Measurements from ENCODE around the gene UNC79.

Gene UNC79

GRCh38 chr14:93685121-93685895 is 254.6 kb downstream of the UNC79 start:
- no peak overlapping the region for H2AK5ac ChIP-seq (ENCODE audit: low read depth, low read length)
- no peak overlapping the region for H4K8ac ChIP-seq (ENCODE audit: low read depth, low read length)
- H3K4ac ChIP-seq (ENCODE audit: low read length): no peak overlapping the region
- no peak for DNase-seq (ENCODE audit: low spot score)
- peaks cover 0 to 27% of the 10 kb centered on the region in 2 donors for H3K4me1 ChIP-seq (ENCODE audit: control insufficient read depth in 2 of 2, insufficient read depth in 1 of 2, low read depth in 1 of 2, low read length in 2 of 2)
- H2BK120ac ChIP-seq (ENCODE audit: low read depth, low read length): no peak overlapping the region
- no peaks in the 10 kb centered on the region for H3K79me1 ChIP-seq (ENCODE audit: low read depth, low read length)
- H3K9me3 ChIP-seq (replicated peaks in 1 of 2; ENCODE audit: control insufficient read depth in 2 of 2, insufficient read depth in 1 of 2, low read depth in 1 of 2, low read length in 2 of 2): no peaks in the 10 kb centered on the region
- H3K14ac ChIP-seq (ENCODE audit: low read length): no peak overlapping the region
- no peak overlapping the region for H3K18ac ChIP-seq (ENCODE audit: low read length)
- H3K9ac ChIP-seq (ENCODE audit: low read depth, low read length, poor library complexity): no peak overlapping the region
- no CpG with 5 or more reads among the region's 13 CpGs for WGBS, 2 donors (ENCODE audit: extremely low coverage in 2 of 2, insufficient read length in 2 of 2, insufficient replicate concordance in 1 of 2)
- no peak overlapping the region for H2AFZ ChIP-seq (ENCODE audit: low read length)
- no peak overlapping the region for H4K91ac ChIP-seq (ENCODE audit: low read depth, low read length, poor library complexity)
- H3K4me3 ChIP-seq (ENCODE audit: low read length in 2 of 2): no peak overlapping the region
- no peak overlapping the region for H3K4me2 ChIP-seq (ENCODE audit: insufficient read depth, low read length, poor library complexity, severe bottlenecking)
- H2BK15ac ChIP-seq (ENCODE audit: low read length): no peak overlapping the region
- H2BK5ac ChIP-seq (ENCODE audit: low read length): no peak overlapping the region
- no peak overlapping the region for H2BK12ac ChIP-seq (ENCODE audit: low read length)
- H3K23ac ChIP-seq (ENCODE audit: low read depth, low read length, poor library complexity): no peak overlapping the region
- H3K36me3 ChIP-seq (replicated peaks in 1 of 2; ENCODE audit: control insufficient read depth in 2 of 2, insufficient read depth in 2 of 2, low read length in 2 of 2): no peaks in the 10 kb centered on the region
- no peak overlapping the region for H3K27ac ChIP-seq (replicated peaks; ENCODE audit: low read length)
- peaks cover 0 to 6% (median 0%) of the 10 kb centered on the region in 3 experiments for H3K27me3 ChIP-seq (ENCODE audit: control insufficient read depth in 3 of 3, insufficient read depth in 3 of 3, low read depth in 1 of 3, low read length in 3 of 3)

GRCh38 chr14:93686268-93686667 is 255.5 kb downstream of the UNC79 start:
- Histone ChIP-seq H3K14ac (ENCODE audit: low read length) (no peak overlapping the region), H3K79me1 (ENCODE audit: low read depth, low read length) (peaks cover 2% of the 10 kb centered on the region), H3K9ac (ENCODE audit: low read depth, low read length, poor library complexity) (no peak overlapping the region), H2AK5ac (ENCODE audit: low read depth, low read length) (no peak overlapping the region), H3K18ac (ENCODE audit: low read length) (no peak overlapping the region), H3K4ac (ENCODE audit: low read length) (no peak overlapping the region), H2BK15ac (ENCODE audit: low read length) (no peak overlapping the region), H3K27ac (replicated peaks; ENCODE audit: low read length) (no peak overlapping the region), H3K9me3 (replicated peaks in 1 of 2; ENCODE audit: control insufficient read depth in 2 of 2, insufficient read depth in 1 of 2, low read depth in 1 of 2, low read length in 2 of 2) (no peaks in the 10 kb centered on the region), H3K36me3 (replicated peaks in 1 of 2; ENCODE audit: control insufficient read depth in 2 of 2, insufficient read depth in 2 of 2, low read length in 2 of 2) (no peaks in the 10 kb centered on the region), H3K4me1 (ENCODE audit: control insufficient read depth in 2 of 2, insufficient read depth in 1 of 2, low read depth in 1 of 2, low read length in 2 of 2) (peaks cover 0 to 27% of the 10 kb centered on the region in 2 donors), H4K8ac (ENCODE audit: low read depth, low read length) (no peak overlapping the region), H3K27me3 (ENCODE audit: control insufficient read depth in 3 of 3, insufficient read depth in 3 of 3, low read depth in 1 of 3, low read length in 3 of 3) (peaks cover 0 to 6% (median 0%) of the 10 kb centered on the region in 3 experiments), H2AFZ (ENCODE audit: low read length) (no peak overlapping the region), H3K23ac (ENCODE audit: low read depth, low read length, poor library complexity) (no peak overlapping the region), H2BK5ac (ENCODE audit: low read length) (no peak overlapping the region), H3K4me3 (ENCODE audit: low read length in 2 of 2) (no peak overlapping the region), H2BK12ac (ENCODE audit: low read length) (no peak overlapping the region), H3K4me2 (ENCODE audit: insufficient read depth, low read length, poor library complexity, severe bottlenecking) (no peak overlapping the region), H4K91ac (ENCODE audit: low read depth, low read length, poor library complexity) (peak overlapping the region; percentile 58), H2BK120ac (ENCODE audit: low read depth, low read length) (no peak overlapping the region)
- no CpG with 5 or more reads among the region's 5 CpGs for WGBS, 2 donors (ENCODE audit: extremely low coverage in 2 of 2, insufficient read length in 2 of 2, insufficient replicate concordance in 1 of 2)
- DNase-seq (ENCODE audit: low spot score): no peak

GRCh38 chr14:93688239-93688666 is 257.5 kb downstream of the UNC79 start:
- WGBS, 2 donors (ENCODE audit: extremely low coverage in 2 of 2, insufficient read length in 2 of 2, insufficient replicate concordance in 1 of 2): no CpG with 5 or more reads among the region's 5 CpGs
- H3K4me3 ChIP-seq (ENCODE audit: low read length in 2 of 2): no peak overlapping the region
- no peak overlapping the region for H2BK12ac ChIP-seq (ENCODE audit: low read length)

GRCh38 chr14:93688820-93689219 is 258.1 kb downstream of the UNC79 start:
- Histone ChIP-seq H2AFZ (ENCODE audit: low read length) (no peak overlapping the region), H3K79me1 (ENCODE audit: low read depth, low read length) (peaks cover 2% of the 10 kb centered on the region), H2BK120ac (ENCODE audit: low read depth, low read length) (no peak overlapping the region), H3K18ac (ENCODE audit: low read length) (peak overlapping the region; percentile 88), H2BK15ac (ENCODE audit: low read length) (no peak overlapping the region), H3K4ac (ENCODE audit: low read length) (no peak overlapping the region), H2BK12ac (ENCODE audit: low read length) (no peak overlapping the region), H3K9ac (ENCODE audit: low read depth, low read length, poor library complexity) (no peak overlapping the region), H3K23ac (ENCODE audit: low read depth, low read length, poor library complexity) (no peak overlapping the region), H3K14ac (ENCODE audit: low read length) (no peak overlapping the region), H2AK5ac (ENCODE audit: low read depth, low read length) (no peak overlapping the region), H2BK5ac (ENCODE audit: low read length) (no peak overlapping the region), H4K91ac (ENCODE audit: low read depth, low read length, poor library complexity) (peak overlapping the region; percentile 28), H3K36me3 (replicated peaks in 1 of 2; ENCODE audit: control insufficient read depth in 2 of 2, insufficient read depth in 2 of 2, low read length in 2 of 2) (no peaks in the 10 kb centered on the region), H3K4me1 (ENCODE audit: control insufficient read depth in 2 of 2, insufficient read depth in 1 of 2, low read depth in 1 of 2, low read length in 2 of 2) (peaks cover 0 to 30% of the 10 kb centered on the region in 2 donors), H3K9me3 (replicated peaks in 1 of 2; ENCODE audit: control insufficient read depth in 2 of 2, insufficient read depth in 1 of 2, low read depth in 1 of 2, low read length in 2 of 2) (no peaks in the 10 kb centered on the region), H3K4me2 (ENCODE audit: insufficient read depth, low read length, poor library complexity, severe bottlenecking) (peak overlapping the region; percentile 52), H3K27me3 (ENCODE audit: control insufficient read depth in 3 of 3, insufficient read depth in 3 of 3, low read depth in 1 of 3, low read length in 3 of 3) (peaks cover 0 to 6% (median 0%) of the 10 kb centered on the region in 3 experiments), H3K27ac (replicated peaks; ENCODE audit: low read length) (peak overlapping the region; percentile 95), H3K4me3 (ENCODE audit: low read length in 2 of 2) (no peak overlapping the region), H4K8ac (ENCODE audit: low read depth, low read length) (no peak overlapping the region)
- DNase-seq (ENCODE audit: low spot score): no peak
- WGBS, 2 donors (ENCODE audit: extremely low coverage in 2 of 2, insufficient read length in 2 of 2, insufficient replicate concordance in 1 of 2): no CpG with 5 or more reads among the region's 4 CpGs

More at GRCh38 chr14:93688239-93688666, 257.5 kb downstream of the UNC79 start:
- DNase-seq (ENCODE audit: low spot score): peak; percentile 76
- Histone ChIP-seq H3K9me3 (replicated peaks in 1 of 2; ENCODE audit: control insufficient read depth in 2 of 2, insufficient read depth in 1 of 2, low read depth in 1 of 2, low read length in 2 of 2) (no peaks in the 10 kb centered on the region), H3K27me3 (ENCODE audit: control insufficient read depth in 3 of 3, insufficient read depth in 3 of 3, low read depth in 1 of 3, low read length in 3 of 3) (peaks cover 0 to 6% (median 0%) of the 10 kb centered on the region in 3 experiments), H4K8ac (ENCODE audit: low read depth, low read length) (no peak overlapping the region), H2BK5ac (ENCODE audit: low read length) (no peak overlapping the region), H2BK120ac (ENCODE audit: low read depth, low read length) (no peak overlapping the region), H2BK15ac (ENCODE audit: low read length) (no peak overlapping the region), H3K27ac (replicated peaks; ENCODE audit: low read length) (peak overlapping the region; percentile 95), H4K91ac (ENCODE audit: low read depth, low read length, poor library complexity) (no peak overlapping the region), H3K4me1 (ENCODE audit: control insufficient read depth in 2 of 2, insufficient read depth in 1 of 2, low read depth in 1 of 2, low read length in 2 of 2) (peaks cover 0 to 28% of the 10 kb centered on the region in 2 donors), H2AK5ac (ENCODE audit: low read depth, low read length) (no peak overlapping the region), H3K4me2 (ENCODE audit: insufficient read depth, low read length, poor library complexity, severe bottlenecking) (peak overlapping the region; percentile 52), H3K18ac (ENCODE audit: low read length) (no peak overlapping the region), H3K79me1 (ENCODE audit: low read depth, low read length) (peaks cover 2% of the 10 kb centered on the region), H3K14ac (ENCODE audit: low read length) (no peak overlapping the region), H3K36me3 (replicated peaks in 1 of 2; ENCODE audit: control insufficient read depth in 2 of 2, insufficient read depth in 2 of 2, low read length in 2 of 2) (no peaks in the 10 kb centered on the region), H3K4ac (ENCODE audit: low read length) (no peak overlapping the region), H2AFZ (ENCODE audit: low read length) (no peak overlapping the region), H3K23ac (ENCODE audit: low read depth, low read length, poor library complexity) (no peak overlapping the region), H3K9ac (ENCODE audit: low read depth, low read length, poor library complexity) (no peak overlapping the region)

Data from neuronal stem cell (in vitro differentiated cells).